HG03025 (cell line): ENCODE data around the gene NDRG4.
"Not testable (repeated sequence)": the region's sequence is repeated elsewhere in the genome, so short reads cannot be mapped to it uniquely, and the experiment has no call there.

ENCODE experiments used
- ATAC-seq: cut with Tn5 transposase; IDR thresholded peaks from one replicate; pipeline ENCODE4 v1.9.1; 2021; ENCODE audit warnings: mild to moderate bottlenecking, moderate library complexity; ENCODE audit not compliant: unreplicated experiment, low FRiP score

NDRG4 gene

GRCh38 chr16:58464916-58465731 is 34.8 kb upstream of the NDRG4 start:
- no peak for ATAC-seq

- no peak for ATAC-seq
Observed at GRCh38 chr16:58465817-58466216, 34.1 kb upstream of the NDRG4 start.

GRCh38 chr16:58466396-58466795 is 33.5 kb upstream of the NDRG4 start:
- no peak for ATAC-seq

GRCh38 chr16:58467905-58468304 is 32.0 kb upstream of the NDRG4 start:
- no peak for ATAC-seq

GRCh38 chr16:58471209-58471975 is 28.6 kb upstream of the NDRG4 start:
- ATAC-seq: no peak

- no peak for ATAC-seq
Observed at GRCh38 chr16:58472266-58472665, 27.7 kb upstream of the NDRG4 start.

- no peak for ATAC-seq
Observed at GRCh38 chr16:58472827-58473226, 27.1 kb upstream of the NDRG4 start.

GRCh38 chr16:58474296-58474695 is 25.6 kb upstream of the NDRG4 start:
- no peak for ATAC-seq

- no peak for ATAC-seq
Observed at GRCh38 chr16:58475091-58475619, 24.8 kb upstream of the NDRG4 start.

GRCh38 chr16:58476791-58477190 is 23.2 kb upstream of the NDRG4 start:
- no peak for ATAC-seq

- ATAC-seq: no peak
Observed at GRCh38 chr16:58478427-58478826, 21.5 kb upstream of the NDRG4 start.

- no peak for ATAC-seq
Observed at GRCh38 chr16:58481226-58481869, 18.6 kb upstream of the NDRG4 start.

GRCh38 chr16:58481931-58482330 is 18.0 kb upstream of the NDRG4 start:
- ATAC-seq: no peak

- ATAC-seq: no peak
Observed at GRCh38 chr16:58485184-58485887, 14.6 kb upstream of the NDRG4 start.

- peak; percentile 61 for ATAC-seq
Observed at GRCh38 chr16:58487566-58488351, 12.2 kb upstream of the NDRG4 start.

GRCh38 chr16:58488531-58488930 is 11.4 kb upstream of the NDRG4 start:
- ATAC-seq: no peak

- ATAC-seq: no peak
Observed at GRCh38 chr16:58490065-58490464, 9.9 kb upstream of the NDRG4 start.

GRCh38 chr16:58490539-58490938 is 9.4 kb upstream of the NDRG4 start:
- not testable (repeated sequence) for ATAC-seq

GRCh38 chr16:58492066-58492465 is 7.9 kb upstream of the NDRG4 start:
- no peak for ATAC-seq

GRCh38 chr16:58492735-58493134 is 7.2 kb upstream of the NDRG4 start:
- ATAC-seq: no peak
